Measurements from ENCODE around the gene ATP11C.

Gene ATP11C

DNA sequence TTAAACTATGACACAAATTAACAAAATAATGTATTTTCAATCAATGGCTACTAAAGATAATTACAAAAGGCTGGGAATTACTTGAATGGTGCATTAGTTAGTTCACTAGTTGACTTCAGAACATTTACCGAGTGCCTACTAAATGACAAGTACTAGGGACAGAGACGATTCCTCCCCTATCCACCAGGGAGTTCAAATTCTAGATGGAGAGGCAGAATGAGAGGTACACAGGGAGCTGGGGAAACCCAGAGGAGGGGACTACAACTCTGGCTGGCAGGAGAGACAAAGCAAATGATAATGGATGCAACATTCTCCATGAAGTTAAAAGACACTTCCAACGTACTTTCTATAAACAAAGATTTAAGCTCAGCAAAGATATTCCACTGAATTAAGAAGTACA is 181.8 kb downstream of the ATP11C start:
- TF ChIP-seq, protein P1, sequence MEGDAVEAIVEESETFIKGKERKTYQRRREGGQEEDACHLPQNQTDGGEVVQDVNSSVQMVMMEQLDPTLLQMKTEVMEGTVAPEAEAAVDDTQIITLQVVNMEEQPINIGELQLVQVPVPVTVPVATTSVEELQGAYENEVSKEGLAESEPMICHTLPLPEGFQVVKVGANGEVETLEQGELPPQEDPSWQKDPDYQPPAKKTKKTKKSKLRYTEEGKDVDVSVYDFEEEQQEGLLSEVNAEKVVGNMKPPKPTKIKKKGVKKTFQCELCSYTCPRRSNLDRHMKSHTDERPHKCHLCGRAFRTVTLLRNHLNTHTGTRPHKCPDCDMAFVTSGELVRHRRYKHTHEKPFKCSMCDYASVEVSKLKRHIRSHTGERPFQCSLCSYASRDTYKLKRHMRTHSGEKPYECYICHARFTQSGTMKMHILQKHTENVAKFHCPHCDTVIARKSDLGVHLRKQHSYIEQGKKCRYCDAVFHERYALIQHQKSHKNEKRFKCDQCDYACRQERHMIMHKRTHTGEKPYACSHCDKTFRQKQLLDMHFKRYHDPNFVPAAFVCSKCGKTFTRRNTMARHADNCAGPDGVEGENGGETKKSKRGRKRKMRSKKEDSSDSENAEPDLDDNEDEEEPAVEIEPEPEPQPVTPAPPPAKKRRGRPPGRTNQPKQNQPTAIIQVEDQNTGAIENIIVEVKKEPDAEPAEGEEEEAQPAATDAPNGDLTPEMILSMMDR (conservative IDR thresholded peaks at IDR 0.05; ENCODE audit: low read depth, low read length) = no peak
- Histone ChIP-seq H3K36me3 (ENCODE audit: insufficient read depth) (no peaks in the 10 kb centered on the region), H3K9ac (no peak overlapping the region), H4K20me1 (ENCODE audit: insufficient read depth) (no peaks in the 10 kb centered on the region), H2AFZ (ENCODE audit: low read depth) (no peak overlapping the region), H3K4me3 (IDR thresholded peaks at IDR 0.05; ENCODE audit: insufficient read depth, low read depth, low read length) (no peak overlapping the region), H3K27ac (no peak overlapping the region), H3K79me2 (ENCODE audit: insufficient read depth, low read depth) (no peaks in the 10 kb centered on the region), H3K4me2 (no peak overlapping the region), H3K27me3 (ENCODE audit: insufficient read depth, low read depth) (no peaks in the 10 kb centered on the region), H3K4me1 (ENCODE audit: low read depth, poor library complexity, severe bottlenecking) (no peaks in the 10 kb centered on the region)

DNA sequence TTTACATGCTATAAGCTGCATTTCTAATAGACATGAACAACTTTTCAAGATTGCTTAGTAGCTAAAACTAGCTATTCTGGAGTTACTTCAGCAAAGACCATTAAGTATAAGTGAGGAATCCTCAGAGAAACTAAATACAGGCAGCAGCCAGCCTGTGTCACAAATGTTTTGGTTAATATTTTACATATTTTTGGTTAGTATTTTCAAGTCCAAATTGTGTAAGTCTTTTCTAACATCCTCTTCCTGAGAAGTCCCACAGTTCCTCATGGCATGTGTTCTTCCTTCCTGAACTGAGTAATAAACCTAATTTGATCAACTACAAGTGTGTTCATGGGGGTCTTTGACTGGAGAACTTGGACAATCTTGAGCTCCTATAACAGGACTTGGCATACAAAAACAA is 182.5 kb downstream of the ATP11C start:
- H3K36me3 ChIP-seq (ENCODE audit: insufficient read depth) = no peaks in the 10 kb centered on the region
- no peaks in the 10 kb centered on the region for H3K79me2 ChIP-seq (ENCODE audit: insufficient read depth, low read depth)
- no peak overlapping the region for H2AFZ ChIP-seq (ENCODE audit: low read depth)
- no peaks in the 10 kb centered on the region for H3K4me1 ChIP-seq (ENCODE audit: low read depth, poor library complexity, severe bottlenecking)
- H4K20me1 ChIP-seq (ENCODE audit: insufficient read depth) = no peaks in the 10 kb centered on the region
- no peak overlapping the region for H3K4me3 ChIP-seq (IDR thresholded peaks at IDR 0.05; ENCODE audit: insufficient read depth, low read depth, low read length)
- H3K9ac ChIP-seq = no peak overlapping the region
- no peaks in the 10 kb centered on the region for H3K27me3 ChIP-seq (ENCODE audit: insufficient read depth, low read depth)
- H3K4me2 ChIP-seq = no peak overlapping the region
- TF ChIP-seq, protein P1 (conservative IDR thresholded peaks at IDR 0.05; ENCODE audit: low read depth, low read length) = no peak
- H3K27ac ChIP-seq = no peak overlapping the region

DNA sequence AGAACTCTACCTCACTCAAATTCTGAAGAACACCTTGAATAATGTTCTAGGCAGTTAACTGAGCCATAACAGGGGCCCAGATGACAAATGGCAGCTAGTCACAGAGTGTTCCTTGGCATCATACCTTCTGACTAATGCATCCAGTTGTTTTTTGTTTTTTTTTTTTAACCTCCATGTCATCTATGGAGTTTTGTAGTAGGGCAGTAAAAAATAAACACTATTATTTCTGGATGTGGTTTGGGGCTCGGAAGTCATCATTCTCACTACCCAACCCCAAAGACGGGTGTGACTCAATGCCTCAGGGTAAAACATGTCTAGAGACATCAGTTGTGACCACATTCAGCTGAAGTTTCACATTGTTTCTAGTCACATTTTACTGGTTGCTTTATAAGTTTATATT is 193.7 kb downstream of the ATP11C start:
- Histone ChIP-seq H3K27me3 (ENCODE audit: insufficient read depth, low read depth) (no peaks in the 10 kb centered on the region), H3K27ac (peak overlapping the region; percentile 30; the same call in 1 of the 2 replicates), H3K9ac (no peak overlapping the region), H3K79me2 (ENCODE audit: insufficient read depth, low read depth) (no peaks in the 10 kb centered on the region), H3K4me1 (ENCODE audit: low read depth, poor library complexity, severe bottlenecking) (peaks cover 34% of the 10 kb centered on the region), H3K36me3 (ENCODE audit: insufficient read depth) (no peaks in the 10 kb centered on the region), H3K4me3 (IDR thresholded peaks at IDR 0.05; ENCODE audit: insufficient read depth, low read depth, low read length) (no peak overlapping the region), H4K20me1 (ENCODE audit: insufficient read depth) (no peaks in the 10 kb centered on the region), H2AFZ (ENCODE audit: low read depth) (no peak overlapping the region), H3K4me2 (peak overlapping the region; percentile 48)
- TF ChIP-seq, protein P1 (conservative IDR thresholded peaks at IDR 0.05; ENCODE audit: low read depth, low read length) = no peak

DNA sequence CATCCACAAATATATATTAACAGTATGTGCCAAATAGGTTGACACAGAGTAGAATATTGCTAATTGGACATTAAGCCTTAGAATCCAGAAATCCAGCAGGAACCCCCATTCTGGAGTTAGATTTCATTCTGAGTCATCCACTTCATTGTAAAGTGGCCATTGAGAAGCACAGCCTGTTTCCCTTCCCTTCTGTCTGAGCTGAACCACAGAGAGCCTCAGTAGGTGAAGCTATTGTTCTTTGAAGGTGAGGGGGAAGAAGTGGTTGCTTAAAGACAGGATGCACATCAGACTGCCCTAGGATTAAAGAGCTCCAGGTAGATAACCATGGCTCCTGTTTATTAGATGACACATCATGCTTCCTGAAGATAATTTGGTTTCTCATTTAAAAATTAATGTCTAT is 194.3 kb downstream of the ATP11C start:
- H3K79me2 ChIP-seq (ENCODE audit: insufficient read depth, low read depth) = no peaks in the 10 kb centered on the region
- no peaks in the 10 kb centered on the region for H3K36me3 ChIP-seq (ENCODE audit: insufficient read depth)
- H3K4me1 ChIP-seq (ENCODE audit: low read depth, poor library complexity, severe bottlenecking) = peaks cover 34% of the 10 kb centered on the region
- H3K27me3 ChIP-seq (ENCODE audit: insufficient read depth, low read depth) = no peaks in the 10 kb centered on the region
- no peak overlapping the region for H2AFZ ChIP-seq (ENCODE audit: low read depth)
- peak overlapping the region; percentile 48; the same call in 1 of the 2 replicates for H3K4me2 ChIP-seq
- H3K27ac ChIP-seq = peak overlapping the region; percentile 30; the same call in 1 of the 2 replicates
- no peaks in the 10 kb centered on the region for H4K20me1 ChIP-seq (ENCODE audit: insufficient read depth)
- no peak overlapping the region for H3K9ac ChIP-seq
- no peak overlapping the region for H3K4me3 ChIP-seq (IDR thresholded peaks at IDR 0.05; ENCODE audit: insufficient read depth, low read depth, low read length)
- TF ChIP-seq, protein P1 (conservative IDR thresholded peaks at IDR 0.05; ENCODE audit: low read depth, low read length) = no peak
